Astrocyte (in vitro differentiated cells and primary cell): ENCODE results near the gene SYNE1. TPM values are rescaled to one million over a fixed set of nuclear protein-coding genes. Genes with fewer than 3 reads are reported as not detected.

Experiments
- DNase-seq: peaks from one replicate; pipeline ENCODE4 v3.0.0-alpha.2; 2010; ENCODE audit warnings: low read depth
- FAIRE-seq: peaks from 2 replicates; lab custom pipeline; 2011; peaks lifted over from hg19 to GRCh38; lab: Jason Lieb, UNC
- H2AFZ ChIP-seq: 2 replicates; pipeline ENCODE4 v1.6.0; 2012; ENCODE audit warnings: low read depth, low read length, inconsistent platforms
- H3K27ac ChIP-seq: 2 replicates; pipeline ENCODE4 v1.5.1; 2011; ENCODE audit warnings: low read depth, low read length, inconsistent platforms
- H3K27me3 ChIP-seq: 2 replicates; pipeline ENCODE4 v1.6.0; 2011; ENCODE audit warnings: low read length, inconsistent platforms; ENCODE audit not compliant: insufficient read depth
- H3K36me3 ChIP-seq: 2 replicates; pipeline ENCODE4 v1.5.1; 2011; ENCODE audit warnings: low read length, inconsistent platforms; ENCODE audit not compliant: insufficient read depth
- H3K4me1 ChIP-seq: 2 replicates; pipeline ENCODE4 v1.5.1; 2011; ENCODE audit warnings: low read length, inconsistent platforms; ENCODE audit not compliant: insufficient read depth
- H3K4me2 ChIP-seq: 2 replicates; pipeline ENCODE4 v1.6.0; 2012; ENCODE audit warnings: low read length, inconsistent platforms
- H3K4me3 ChIP-seq: 2 replicates; pipeline ENCODE4 v1.5.1; 2011; ENCODE audit warnings: low read depth, mild to moderate bottlenecking, low read length, inconsistent platforms; ENCODE audit not compliant: insufficient read depth
- H3K79me2 ChIP-seq: 2 replicates; pipeline ENCODE4 v1.6.0; 2012; ENCODE audit warnings: mild to moderate bottlenecking, low read length, inconsistent platforms; ENCODE audit not compliant: insufficient read depth
- H3K9ac ChIP-seq: 2 replicates; pipeline ENCODE4 v1.6.0; 2012; ENCODE audit warnings: mild to moderate bottlenecking, low read length, inconsistent platforms
- H3K9me3 ChIP-seq: 2 replicates; pipeline ENCODE4 v1.5.1; 2012; ENCODE audit warnings: low read depth, mild to moderate bottlenecking, low read length, inconsistent platforms; ENCODE audit not compliant: insufficient read depth
- H4K20me1 ChIP-seq: 2 replicates; pipeline ENCODE4 v1.6.0; 2012; ENCODE audit warnings: low read length, inconsistent platforms; ENCODE audit not compliant: insufficient read depth
- H3K27ac Mint-ChIP-seq: one replicate; pipeline ENCODE4 v1.8.0; 2021; ENCODE audit warnings: mild to moderate bottlenecking, mixed read lengths; ENCODE audit not compliant: unreplicated experiment
- H3K27me3 Mint-ChIP-seq: one replicate; pipeline ENCODE4 v1.8.0; 2021; ENCODE audit warnings: low read depth, mixed read lengths; ENCODE audit not compliant: unreplicated experiment
- H3K36me3 Mint-ChIP-seq: one replicate; pipeline ENCODE4 v1.8.0; 2021; ENCODE audit warnings: low read depth, mixed read lengths; ENCODE audit not compliant: unreplicated experiment
- H3K4me1 Mint-ChIP-seq: one replicate; pipeline ENCODE4 v1.8.0; 2021; ENCODE audit warnings: low read depth, mixed read lengths; ENCODE audit not compliant: unreplicated experiment
- H3K4me3 Mint-ChIP-seq: one replicate; pipeline ENCODE4 v1.8.0; 2021; ENCODE audit warnings: mild to moderate bottlenecking, moderate library complexity, mixed read lengths; ENCODE audit not compliant: unreplicated experiment
- H3K9me3 Mint-ChIP-seq: one replicate; pipeline ENCODE4 v1.8.0; 2021; ENCODE audit warnings: mild to moderate bottlenecking, mixed read lengths; ENCODE audit not compliant: unreplicated experiment
- EZH2 ChIP-seq: IDR thresholded peaks from 2 replicates; pipeline ENCODE4 v1.6.1; 2012; ENCODE audit warnings: mild to moderate bottlenecking, low read length, inconsistent platforms; ENCODE audit not compliant: insufficient read depth
- total RNA-seq: library from RNA; stranded (reverse); gene quantifications from 2 replicates; pipeline ENCODE4 v1.2.1, GENCODE V29; 2021
- TF ChIP-seq, protein P1 (sequence below): IDR thresholded peaks from 2 replicates; pipeline ENCODE4 v1.5.1; 2011; ENCODE audit warnings: low read depth, mild to moderate bottlenecking, inconsistent platforms, low read length, moderate library complexity; ENCODE audit not compliant: insufficient read depth

Gene SYNE1
- total RNA-seq, 1 donor from 2014 or later, result 66.5 TPM

DNA sequence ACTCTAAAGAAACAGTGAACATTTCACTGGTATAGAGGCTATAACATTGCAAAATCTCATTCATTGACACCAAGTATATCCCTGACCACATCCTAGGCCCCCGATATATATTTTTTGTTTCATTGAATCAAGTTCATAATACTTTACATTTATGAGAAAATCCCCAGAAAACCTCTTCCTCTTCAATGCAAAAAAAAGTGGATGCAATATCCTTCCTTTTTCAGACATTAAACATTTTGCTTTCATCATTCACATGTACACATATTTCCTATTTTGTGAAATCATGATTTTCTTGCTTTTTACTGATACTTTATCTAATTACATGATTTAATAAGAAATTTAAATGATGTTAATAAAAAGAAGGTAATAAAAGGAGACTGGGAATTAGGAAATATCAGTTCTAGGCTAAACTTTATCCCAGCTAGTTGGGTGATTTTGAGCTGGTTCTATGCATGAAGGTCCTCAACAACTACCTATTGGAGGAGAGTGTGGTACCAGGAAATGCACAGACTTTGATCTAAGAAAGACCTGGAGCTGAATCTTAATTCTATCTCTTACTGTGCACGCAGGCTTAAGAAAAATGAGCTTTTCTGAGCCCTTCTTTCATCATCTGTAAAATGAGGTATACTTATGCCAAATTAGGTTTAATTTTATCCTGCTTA, 4.9 kb downstream of the SYNE1 start:
- no peak for FAIRE-seq
- H3K36me3 ChIP-seq, result no peaks in the 10 kb centered on the region
- Mint-ChIP-seq H3K27ac (no peak overlapping the region), H3K27me3 (peaks cover 1% of the 10 kb centered on the region), H3K9me3 (no peaks in the 10 kb centered on the region), H3K4me3 (no peak overlapping the region), H3K36me3 (no peaks in the 10 kb centered on the region), H3K4me1 (peaks cover 3% of the 10 kb centered on the region)
- no peaks in the 10 kb centered on the region for H3K79me2 ChIP-seq
- no peak overlapping the region for H3K4me3 ChIP-seq
- no peaks in the 10 kb centered on the region for H4K20me1 ChIP-seq
- DNase-seq, result no peak
- H3K4me1 ChIP-seq, result peaks cover 9% of the 10 kb centered on the region
- H3K27me3 ChIP-seq, result no peaks in the 10 kb centered on the region
- no peak overlapping the region for H3K4me2 ChIP-seq
- H3K27ac ChIP-seq, result no peak overlapping the region
- H3K9me3 ChIP-seq, result no peaks in the 10 kb centered on the region
- H3K9ac ChIP-seq, result no peak overlapping the region
- TF ChIP-seq, protein P1, sequence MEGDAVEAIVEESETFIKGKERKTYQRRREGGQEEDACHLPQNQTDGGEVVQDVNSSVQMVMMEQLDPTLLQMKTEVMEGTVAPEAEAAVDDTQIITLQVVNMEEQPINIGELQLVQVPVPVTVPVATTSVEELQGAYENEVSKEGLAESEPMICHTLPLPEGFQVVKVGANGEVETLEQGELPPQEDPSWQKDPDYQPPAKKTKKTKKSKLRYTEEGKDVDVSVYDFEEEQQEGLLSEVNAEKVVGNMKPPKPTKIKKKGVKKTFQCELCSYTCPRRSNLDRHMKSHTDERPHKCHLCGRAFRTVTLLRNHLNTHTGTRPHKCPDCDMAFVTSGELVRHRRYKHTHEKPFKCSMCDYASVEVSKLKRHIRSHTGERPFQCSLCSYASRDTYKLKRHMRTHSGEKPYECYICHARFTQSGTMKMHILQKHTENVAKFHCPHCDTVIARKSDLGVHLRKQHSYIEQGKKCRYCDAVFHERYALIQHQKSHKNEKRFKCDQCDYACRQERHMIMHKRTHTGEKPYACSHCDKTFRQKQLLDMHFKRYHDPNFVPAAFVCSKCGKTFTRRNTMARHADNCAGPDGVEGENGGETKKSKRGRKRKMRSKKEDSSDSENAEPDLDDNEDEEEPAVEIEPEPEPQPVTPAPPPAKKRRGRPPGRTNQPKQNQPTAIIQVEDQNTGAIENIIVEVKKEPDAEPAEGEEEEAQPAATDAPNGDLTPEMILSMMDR, result no peak
- TF ChIP-seq EZH2, result no peak
- no peak overlapping the region for H2AFZ ChIP-seq

- no peak for FAIRE-seq
Observed at GRCh38 chr6:152631376-152631775, 5.8 kb downstream of the SYNE1 start.

More at GRCh38 chr6:152631376-152631775, 5.8 kb downstream of the SYNE1 start:
- no peak overlapping the region for H3K4me3 ChIP-seq
- H3K36me3 Mint-ChIP-seq, result no peaks in the 10 kb centered on the region
- no peaks in the 10 kb centered on the region for H3K9me3 Mint-ChIP-seq
- no peak overlapping the region for H3K27ac ChIP-seq
- no peak for DNase-seq
- no peak overlapping the region for H3K4me2 ChIP-seq
- H3K9me3 ChIP-seq, result no peaks in the 10 kb centered on the region
- no peaks in the 10 kb centered on the region for H3K36me3 ChIP-seq
- H3K27me3 Mint-ChIP-seq, result peaks cover 1% of the 10 kb centered on the region
- no peak overlapping the region for H3K4me3 Mint-ChIP-seq
- H3K4me1 Mint-ChIP-seq, result peaks cover 3% of the 10 kb centered on the region
- TF ChIP-seq, protein P1, result no peak
- TF ChIP-seq EZH2, result no peak
- H3K79me2 ChIP-seq, result no peaks in the 10 kb centered on the region
- no peaks in the 10 kb centered on the region for H3K27me3 ChIP-seq
- peaks cover 4% of the 10 kb centered on the region for H3K4me1 ChIP-seq
- H2AFZ ChIP-seq, result no peak overlapping the region
- H3K27ac Mint-ChIP-seq, result no peak overlapping the region
- H4K20me1 ChIP-seq, result no peaks in the 10 kb centered on the region
- no peak overlapping the region for H3K9ac ChIP-seq
